ENCODE measurements around the gene SOX5. TPM values are rescaled to one million over a fixed set of nuclear protein-coding genes. Genes with fewer than 3 reads are reported as not detected.

Gene SOX5
- total and polyA plus RNA-seq, 9 of the 15 experiments (the other 6 are each of a cell fraction or from before 2014, with no cell fraction given), result 8.3 to 16.5 (median 11.9) TPM

DNA sequence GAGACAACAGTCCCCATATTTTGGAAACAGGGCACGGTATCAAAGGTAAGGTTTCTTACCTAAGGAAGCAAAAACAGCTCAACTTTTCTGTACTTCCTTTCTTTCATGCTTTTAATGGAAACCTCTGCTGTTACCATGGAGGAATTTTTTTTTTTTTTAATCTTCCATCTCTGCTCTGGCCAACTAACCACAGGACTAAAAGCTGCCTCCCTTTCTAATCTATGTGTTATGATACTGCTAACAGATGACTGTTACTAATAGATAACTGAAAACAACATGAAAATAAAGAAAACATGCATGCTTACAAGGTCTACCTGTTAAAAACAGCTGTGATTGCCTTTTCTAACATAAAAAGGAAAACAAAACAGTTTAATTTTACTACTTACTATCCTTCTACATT is 168.4 kb downstream of the SOX5 start (continued):
- TF ChIP-seq, protein P1, sequence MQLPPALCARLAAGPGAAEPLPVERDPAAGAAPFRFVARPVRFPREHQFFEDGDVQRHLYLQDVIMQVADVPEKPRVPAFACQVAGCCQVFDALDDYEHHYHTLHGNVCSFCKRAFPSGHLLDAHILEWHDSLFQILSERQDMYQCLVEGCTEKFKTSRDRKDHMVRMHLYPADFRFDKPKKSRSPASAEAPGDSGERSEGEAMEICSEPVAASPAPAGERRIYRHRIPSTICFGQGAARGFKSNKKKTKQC (CRISPR knock-in tag; IDR thresholded peaks at IDR 0.05), result no peak
- TF ChIP-seq MED1 (CRISPR knock-in tag; IDR thresholded peaks at IDR 0.05; ENCODE audit: borderline replicate concordance) (no peak), TARDBP (IDR thresholded peaks at IDR 0.05) (no peak), NCOR1 (IDR thresholded peaks at IDR 0.05) (peak; percentile 73), HDAC6 (IDR thresholded peaks at IDR 0.05; ENCODE audit: low read depth, low read length) (no peak), ESRRA (IDR thresholded peaks at IDR 0.05; ENCODE audit: borderline replicate concordance, low read depth) (peak; percentile 37; the same call in 1 of the 2 replicates), ZNF23 (CRISPR knock-in tag; IDR thresholded peaks at IDR 0.05) (no peak), PHF21A (IDR thresholded peaks at IDR 0.05; ENCODE audit: borderline replicate concordance, low read depth) (no peak), FOSL1 (tag; conservative IDR thresholded peaks at IDR 0.05) (peak; percentile 65), SMARCC2 (IDR thresholded peaks at IDR 0.05; ENCODE audit: low read depth) (peak; percentile 59; the same call in 1 of the 2 replicates), HDAC3 (IDR thresholded peaks at IDR 0.05; ENCODE audit: borderline replicate concordance, partially characterized antibody) (peak; percentile 46), TAL1 (IDR thresholded peaks at IDR 0.05) (peak; percentile 85), ELF1 (tag; IDR thresholded peaks at IDR 0.05) (no peak)
- TF ChIP-seq, protein P2, sequence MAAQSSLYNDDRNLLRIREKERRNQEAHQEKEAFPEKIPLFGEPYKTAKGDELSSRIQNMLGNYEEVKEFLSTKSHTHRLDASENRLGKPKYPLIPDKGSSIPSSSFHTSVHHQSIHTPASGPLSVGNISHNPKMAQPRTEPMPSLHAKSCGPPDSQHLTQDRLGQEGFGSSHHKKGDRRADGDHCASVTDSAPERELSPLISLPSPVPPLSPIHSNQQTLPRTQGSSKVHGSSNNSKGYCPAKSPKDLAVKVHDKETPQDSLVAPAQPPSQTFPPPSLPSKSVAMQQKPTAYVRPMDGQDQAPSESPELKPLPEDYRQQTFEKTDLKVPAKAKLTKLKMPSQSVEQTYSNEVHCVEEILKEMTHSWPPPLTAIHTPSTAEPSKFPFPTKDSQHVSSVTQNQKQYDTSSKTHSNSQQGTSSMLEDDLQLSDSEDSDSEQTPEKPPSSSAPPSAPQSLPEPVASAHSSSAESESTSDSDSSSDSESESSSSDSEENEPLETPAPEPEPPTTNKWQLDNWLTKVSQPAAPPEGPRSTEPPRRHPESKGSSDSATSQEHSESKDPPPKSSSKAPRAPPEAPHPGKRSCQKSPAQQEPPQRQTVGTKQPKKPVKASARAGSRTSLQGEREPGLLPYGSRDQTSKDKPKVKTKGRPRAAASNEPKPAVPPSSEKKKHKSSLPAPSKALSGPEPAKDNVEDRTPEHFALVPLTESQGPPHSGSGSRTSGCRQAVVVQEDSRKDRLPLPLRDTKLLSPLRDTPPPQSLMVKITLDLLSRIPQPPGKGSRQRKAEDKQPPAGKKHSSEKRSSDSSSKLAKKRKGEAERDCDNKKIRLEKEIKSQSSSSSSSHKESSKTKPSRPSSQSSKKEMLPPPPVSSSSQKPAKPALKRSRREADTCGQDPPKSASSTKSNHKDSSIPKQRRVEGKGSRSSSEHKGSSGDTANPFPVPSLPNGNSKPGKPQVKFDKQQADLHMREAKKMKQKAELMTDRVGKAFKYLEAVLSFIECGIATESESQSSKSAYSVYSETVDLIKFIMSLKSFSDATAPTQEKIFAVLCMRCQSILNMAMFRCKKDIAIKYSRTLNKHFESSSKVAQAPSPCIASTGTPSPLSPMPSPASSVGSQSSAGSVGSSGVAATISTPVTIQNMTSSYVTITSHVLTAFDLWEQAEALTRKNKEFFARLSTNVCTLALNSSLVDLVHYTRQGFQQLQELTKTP (IDR thresholded peaks at IDR 0.05; ENCODE audit: low read depth in 1 of 2, partially characterized antibody in 2 of 2), result no peak
- TF ChIP-seq, protein P3, sequence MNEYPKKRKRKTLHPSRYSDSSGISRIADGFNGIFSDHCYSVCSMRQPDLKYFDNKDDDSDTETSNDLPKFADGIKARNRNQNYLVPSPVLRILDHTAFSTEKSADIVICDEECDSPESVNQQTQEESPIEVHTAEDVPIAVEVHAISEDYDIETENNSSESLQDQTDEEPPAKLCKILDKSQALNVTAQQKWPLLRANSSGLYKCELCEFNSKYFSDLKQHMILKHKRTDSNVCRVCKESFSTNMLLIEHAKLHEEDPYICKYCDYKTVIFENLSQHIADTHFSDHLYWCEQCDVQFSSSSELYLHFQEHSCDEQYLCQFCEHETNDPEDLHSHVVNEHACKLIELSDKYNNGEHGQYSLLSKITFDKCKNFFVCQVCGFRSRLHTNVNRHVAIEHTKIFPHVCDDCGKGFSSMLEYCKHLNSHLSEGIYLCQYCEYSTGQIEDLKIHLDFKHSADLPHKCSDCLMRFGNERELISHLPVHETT (CRISPR knock-in tag; conservative IDR thresholded peaks at IDR 0.05 in 1 of 2, IDR thresholded peaks at IDR 0.05 in 1 of 2), result peak in 1 of 2 experiments; percentile 58; a peak in 2 of 4 replicates
- TF ChIP-seq, protein P4, sequence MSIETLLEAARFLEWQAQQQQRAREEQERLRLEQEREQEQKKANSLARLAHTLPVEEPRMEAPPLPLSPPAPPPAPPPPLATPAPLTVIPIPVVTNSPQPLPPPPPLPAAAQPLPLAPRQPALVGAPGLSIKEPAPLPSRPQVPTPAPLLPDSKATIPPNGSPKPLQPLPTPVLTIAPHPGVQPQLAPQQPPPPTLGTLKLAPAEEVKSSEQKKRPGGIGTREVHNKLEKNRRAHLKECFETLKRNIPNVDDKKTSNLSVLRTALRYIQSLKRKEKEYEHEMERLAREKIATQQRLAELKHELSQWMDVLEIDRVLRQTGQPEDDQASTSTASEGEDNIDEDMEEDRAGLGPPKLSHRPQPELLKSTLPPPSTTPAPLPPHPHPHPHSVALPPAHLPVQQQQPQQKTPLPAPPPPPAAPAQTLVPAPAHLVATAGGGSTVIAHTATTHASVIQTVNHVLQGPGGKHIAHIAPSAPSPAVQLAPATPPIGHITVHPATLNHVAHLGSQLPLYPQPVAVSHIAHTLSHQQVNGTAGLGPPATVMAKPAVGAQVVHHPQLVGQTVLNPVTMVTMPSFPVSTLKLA (conservative IDR thresholded peaks at IDR 0.05), result 0 out of 4 replicates have a peak, but pooled peaks of 1 of the 2 experiments have one; percentile 14
- TF ChIP-seq, protein P5, sequence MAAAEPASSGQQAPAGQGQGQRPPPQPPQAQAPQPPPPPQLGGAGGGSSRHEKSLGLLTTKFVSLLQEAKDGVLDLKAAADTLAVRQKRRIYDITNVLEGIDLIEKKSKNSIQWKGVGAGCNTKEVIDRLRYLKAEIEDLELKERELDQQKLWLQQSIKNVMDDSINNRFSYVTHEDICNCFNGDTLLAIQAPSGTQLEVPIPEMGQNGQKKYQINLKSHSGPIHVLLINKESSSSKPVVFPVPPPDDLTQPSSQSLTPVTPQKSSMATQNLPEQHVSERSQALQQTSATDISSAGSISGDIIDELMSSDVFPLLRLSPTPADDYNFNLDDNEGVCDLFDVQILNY (CRISPR knock-in tag; IDR thresholded peaks at IDR 0.05), result no peak
- TF ChIP-seq, protein P6, sequence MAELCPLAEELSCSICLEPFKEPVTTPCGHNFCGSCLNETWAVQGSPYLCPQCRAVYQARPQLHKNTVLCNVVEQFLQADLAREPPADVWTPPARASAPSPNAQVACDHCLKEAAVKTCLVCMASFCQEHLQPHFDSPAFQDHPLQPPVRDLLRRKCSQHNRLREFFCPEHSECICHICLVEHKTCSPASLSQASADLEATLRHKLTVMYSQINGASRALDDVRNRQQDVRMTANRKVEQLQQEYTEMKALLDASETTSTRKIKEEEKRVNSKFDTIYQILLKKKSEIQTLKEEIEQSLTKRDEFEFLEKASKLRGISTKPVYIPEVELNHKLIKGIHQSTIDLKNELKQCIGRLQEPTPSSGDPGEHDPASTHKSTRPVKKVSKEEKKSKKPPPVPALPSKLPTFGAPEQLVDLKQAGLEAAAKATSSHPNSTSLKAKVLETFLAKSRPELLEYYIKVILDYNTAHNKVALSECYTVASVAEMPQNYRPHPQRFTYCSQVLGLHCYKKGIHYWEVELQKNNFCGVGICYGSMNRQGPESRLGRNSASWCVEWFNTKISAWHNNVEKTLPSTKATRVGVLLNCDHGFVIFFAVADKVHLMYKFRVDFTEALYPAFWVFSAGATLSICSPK (IDR thresholded peaks at IDR 0.05; ENCODE audit: borderline replicate concordance), result no peak
